Calu3 (cell line): ENCODE measurements around the gene SLC39A8. TPM values are rescaled to one million over a fixed set of nuclear protein-coding genes. Genes with fewer than 3 reads are reported as not detected.

Experiments used
- BruUV-seq: library from RNA; stranded (reverse); fragments of 400-500 nt; replicated peaks from 2 replicates; lab custom pipeline; 2021; lab: Mats Ljungman, UMichigan
- CTCF ChIA-PET: fragments of 300-600 bp; sonication (Branson Sonifier 250); formaldehyde crosslinking; loops from one replicate; lab custom pipeline; 2022; ENCODE audit warnings: antibody characterized with exemption; lab: Charles Lee
- DNase-seq: peaks from one replicate; pipeline ENCODE4 v3.0.0; 2022
- H3K27ac Mint-ChIP-seq: one replicate; pipeline ENCODE4 v1.8.0; 2022; ENCODE audit warnings: mixed read lengths; ENCODE audit not compliant: unreplicated experiment
- H3K27me3 Mint-ChIP-seq: one replicate; pipeline ENCODE4 v1.8.0; 2022; ENCODE audit warnings: mixed read lengths; ENCODE audit not compliant: unreplicated experiment
- H3K36me3 Mint-ChIP-seq: one replicate; pipeline ENCODE4 v1.8.0; 2022; ENCODE audit warnings: mild to moderate bottlenecking, moderate library complexity, mixed read lengths; ENCODE audit not compliant: insufficient read depth, unreplicated experiment
- H3K4me1 Mint-ChIP-seq: one replicate; pipeline ENCODE4 v1.8.0; 2022; ENCODE audit warnings: mild to moderate bottlenecking, low read depth, mixed read lengths; ENCODE audit not compliant: unreplicated experiment
- H3K4me3 Mint-ChIP-seq: one replicate; pipeline ENCODE4 v1.8.0; 2022; ENCODE audit warnings: mild to moderate bottlenecking, low read depth, moderate library complexity, mixed read lengths; ENCODE audit not compliant: unreplicated experiment
- H3K9me3 Mint-ChIP-seq: one replicate; pipeline ENCODE4 v1.8.0; 2022; ENCODE audit warnings: low read depth, mixed read lengths; ENCODE audit not compliant: unreplicated experiment
- CTCF ChIP-seq: fragments of 200-600 bp; IDR thresholded peaks from one replicate; pipeline ENCODE4 v1.8.0; 2022; ENCODE audit warnings: antibody characterized with exemption; ENCODE audit not compliant: unreplicated experiment
- intact Hi-C: fragments of 100-400 bp; cut with micrococcal nuclease; formaldehyde crosslinking; loops from one replicate; pipeline ENCODE4 v1.10.0; 2022; ENCODE audit not compliant: unreplicated experiment
- total RNA-seq: library from RNA; stranded (reverse); gene quantifications from 2 replicates; pipeline ENCODE4 v1.2.3, GENCODE V29; 2022

SLC39A8 gene
- total RNA-seq, 1 experiment from 2014 or later: 30.8 TPM

- H3K4me1 Mint-ChIP-seq: no peaks in the 10 kb centered on the region
- no peak for DNase-seq
- intact Hi-C loops: no loop called here
Measured at GRCh38 chr4:102311407-102311806, 33.9 kb downstream of the SLC39A8 start.

GRCh38 chr4:102308032-102308799, 37.1 kb downstream of the SLC39A8 start:
- no peaks in the 10 kb centered on the region for H3K27me3 Mint-ChIP-seq
- H3K4me1 Mint-ChIP-seq: no peaks in the 10 kb centered on the region
- no peaks in the 10 kb centered on the region for H3K9me3 Mint-ChIP-seq
- no peaks in the 10 kb centered on the region for H3K36me3 Mint-ChIP-seq
- TF ChIP-seq CTCF: no peak
- H3K27ac Mint-ChIP-seq: no peak overlapping the region
- CTCF ChIA-PET: interaction anchor here (1.3 kb wide), 1 partner anchor 8 kb away, joined by 3 read pairs; no protein-coding TSS in a partner anchor
- no peak for DNase-seq
- no peak overlapping the region for H3K4me3 Mint-ChIP-seq
- BruUV-seq: no TSS peak
- intact Hi-C loops: no loop called here

More at GRCh38 chr4:102311407-102311806, 33.9 kb downstream of the SLC39A8 start:
- H3K27me3 Mint-ChIP-seq: no peaks in the 10 kb centered on the region
- no peaks in the 10 kb centered on the region for H3K36me3 Mint-ChIP-seq
- CTCF ChIA-PET: no interaction called here
- H3K4me3 Mint-ChIP-seq: no peak overlapping the region
- H3K27ac Mint-ChIP-seq: no peak overlapping the region
- H3K9me3 Mint-ChIP-seq: no peaks in the 10 kb centered on the region
- no peak for TF ChIP-seq CTCF
- no TSS peak for BruUV-seq

GRCh38 chr4:102305666-102306065, 39.6 kb downstream of the SLC39A8 start:
- Mint-ChIP-seq H3K4me3 (no peak overlapping the region), H3K9me3 (no peaks in the 10 kb centered on the region), H3K27ac (no peak overlapping the region), H3K27me3 (no peaks in the 10 kb centered on the region), H3K4me1 (no peaks in the 10 kb centered on the region), H3K36me3 (no peaks in the 10 kb centered on the region)
- no TSS peak for BruUV-seq
- intact Hi-C loops: no loop called here
- CTCF ChIA-PET: no interaction called here
- DNase-seq: no peak
- TF ChIP-seq CTCF: no peak

GRCh38 chr4:102302762-102303161, 42.5 kb downstream of the SLC39A8 start:
- intact Hi-C loops: no loop called here
- H3K27me3 Mint-ChIP-seq: no peaks in the 10 kb centered on the region
- H3K4me1 Mint-ChIP-seq: peaks cover 6% of the 10 kb centered on the region
- CTCF ChIA-PET: no interaction called here
- BruUV-seq: no TSS peak
- no peak overlapping the region for H3K27ac Mint-ChIP-seq
- H3K36me3 Mint-ChIP-seq: no peaks in the 10 kb centered on the region
- TF ChIP-seq CTCF: no peak
- H3K9me3 Mint-ChIP-seq: no peaks in the 10 kb centered on the region
- no peak overlapping the region for H3K4me3 Mint-ChIP-seq
- DNase-seq: no peak
